ENCODE measurements around the gene TTC7B. TPM values are rescaled to one million over a fixed set of nuclear protein-coding genes. Genes with fewer than 3 reads are reported as not detected.

TTC7B gene
- total and polyA plus RNA-seq, 2 of the 8 experiments (the other 6 are each of a cell fraction or from before 2014, with no cell fraction given), result 23.7 to 34.0 TPM

DNA sequence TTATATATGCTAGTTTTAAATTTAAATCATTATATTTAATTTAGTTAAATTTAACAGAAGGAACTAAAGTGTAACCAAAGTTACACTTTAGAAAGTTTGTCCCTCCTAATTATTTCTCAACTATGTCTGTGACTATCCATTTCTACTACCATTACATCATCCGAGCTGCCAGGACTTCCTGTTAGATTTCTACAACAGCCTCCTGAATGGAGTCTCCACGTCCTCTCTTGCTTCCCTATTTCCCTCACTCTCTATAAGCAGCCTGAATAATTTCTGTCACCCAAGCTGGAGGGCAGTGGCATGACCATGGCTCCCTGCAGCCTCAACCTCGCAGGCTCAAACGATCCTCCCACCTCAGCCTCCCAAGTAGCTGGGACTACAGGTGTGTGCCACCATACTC is 84.1 kb downstream of the TTC7B start:
- Histone ChIP-seq H3K14ac (ENCODE audit: insufficient read length) (no peak overlapping the region), H2AK5ac (ENCODE audit: low read depth, low read length) (no peak overlapping the region), H4K20me1 (replicated peaks in 1 of 2; ENCODE audit: control insufficient read depth in 1 of 2, insufficient read depth in 2 of 2, low read length in 2 of 2) (no peaks in the 10 kb centered on the region), H3K4me1 (replicated peaks in 1 of 4; ENCODE audit: control insufficient read depth in 3 of 4, insufficient read depth in 4 of 4, low read length in 3 of 4) (no peaks in the 10 kb centered on the region), H3K23me2 (ENCODE audit: low read depth, low read length) (no peaks in the 10 kb centered on the region), H3K27ac (ENCODE audit: low read depth, low read length) (no peak overlapping the region), H4K5ac (ENCODE audit: insufficient read length, low read depth, low read length) (no peak overlapping the region), H4K8ac (ENCODE audit: extremely low read depth, insufficient read depth, low read length) (no peak overlapping the region), H3K23ac (ENCODE audit: insufficient read length) (no peak overlapping the region), H3K36me3 (ENCODE audit: control insufficient read depth in 2 of 4, insufficient read depth in 4 of 4, low read length in 3 of 4) (no peaks in the 10 kb centered on the region), H3K18ac (ENCODE audit: extremely low read depth, low read length) (no peak overlapping the region), H3K9me3 (ENCODE audit: insufficient read depth in 2 of 2, low read depth in 1 of 2, low read length in 1 of 2) (no peaks in the 10 kb centered on the region), H2BK20ac (ENCODE audit: low read length) (no peak overlapping the region), H4K91ac (replicated peaks; ENCODE audit: insufficient read length, low read length) (no peak overlapping the region), H2BK12ac (ENCODE audit: low read depth, low read length) (no peak overlapping the region), H2BK120ac (replicated peaks; ENCODE audit: low read depth, low read length) (no peak overlapping the region), H3K4ac (replicated peaks; ENCODE audit: insufficient read length, low read depth, low read length) (no peak overlapping the region), H3K9ac (replicated peaks in 1 of 4; ENCODE audit: extremely low read depth in 1 of 4, low read depth in 3 of 4, low read length in 3 of 4) (no peak overlapping the region), H2BK15ac (ENCODE audit: low read length) (no peak overlapping the region), H3K79me1 (ENCODE audit: low read depth, low read length) (no peaks in the 10 kb centered on the region), H3K27me3 (replicated peaks in 1 of 4; ENCODE audit: control insufficient read depth in 3 of 4, extremely low read depth in 1 of 4, insufficient read depth in 3 of 4, low read length in 3 of 4) (no peaks in the 10 kb centered on the region), H2BK5ac (ENCODE audit: low read depth, low read length) (no peak overlapping the region), H3K56ac (replicated peaks; ENCODE audit: insufficient read length, low read depth, low read length) (no peak overlapping the region), H3K79me2 (ENCODE audit: control insufficient read depth in 1 of 2, insufficient read depth in 2 of 2, low read length in 2 of 2) (no peaks in the 10 kb centered on the region), H3K4me2 (ENCODE audit: insufficient read depth in 1 of 2, low read depth in 2 of 2, low read length in 2 of 2) (no peak overlapping the region), H2AFZ (ENCODE audit: low read length) (no peak overlapping the region), H3K4me3 (ENCODE audit: extremely low read depth in 1 of 4, insufficient read depth in 2 of 4, low read depth in 3 of 4, low read length in 4 of 4) (no peak overlapping the region)
- FAIRE-seq (no peak), DNase-seq (ENCODE audit: low read depth in 1 of 2, low spot score in 2 of 2) (peak in 1 of 2 experiments; percentile 6)
- POLR2A ChIA-PET (ENCODE audit: partially characterized antibody), result no interaction called here
- TF ChIP-seq E2F6 (IDR thresholded peaks at IDR 0.05) (no peak), POLR2AphosphoS5 (IDR thresholded peaks at IDR 0.05; ENCODE audit: low read depth, low read length) (no peak), BRCA1 (IDR thresholded peaks at IDR 0.05; ENCODE audit: low read depth, low read length) (no peak), ASH2L (IDR thresholded peaks at IDR 0.05; ENCODE audit: low read length) (no peak), ZNF274 (IDR thresholded peaks at IDR 0.05; ENCODE audit: borderline replicate concordance, extremely low read depth, low read length) (no peak), TAF1 (IDR thresholded peaks at IDR 0.05; ENCODE audit: low read depth, low read length) (no peak), BACH1 (IDR thresholded peaks at IDR 0.05; ENCODE audit: low read length) (no peak), SP2 (IDR thresholded peaks at IDR 0.05; ENCODE audit: low read length) (no peak), RXRA (IDR thresholded peaks at IDR 0.05; ENCODE audit: insufficient read depth, low read depth, low read length) (no peak), EP300 (IDR thresholded peaks at IDR 0.05; ENCODE audit: borderline replicate concordance in 1 of 2, low read depth in 2 of 2, low read length in 2 of 2) (no peak)
- WGBS, 2 experiments (ENCODE audit: extremely low coverage in 1 of 2, insufficient coverage in 1 of 2, insufficient read length in 1 of 2, insufficient replicate concordance in 2 of 2, low coverage in 1 of 2, low lambda C conversion rate in 2 of 2, missing lambda C conversion rate in 1 of 2), result 98% methylated on average over 4 of the region's 4 CpGs; no CpG with 5 or more reads in 1 of the 2 experiments
- CTCF ChIA-PET (ENCODE audit: partially characterized antibody), result interaction anchor here (1.0 to 2.4 kb wide), 5 partner anchors 12 to 28 kb away, joined by 3 to 9 read pairs (median 5); no protein-coding TSS in a partner anchor
